ENCODE results near the gene MAF.

DNA sequence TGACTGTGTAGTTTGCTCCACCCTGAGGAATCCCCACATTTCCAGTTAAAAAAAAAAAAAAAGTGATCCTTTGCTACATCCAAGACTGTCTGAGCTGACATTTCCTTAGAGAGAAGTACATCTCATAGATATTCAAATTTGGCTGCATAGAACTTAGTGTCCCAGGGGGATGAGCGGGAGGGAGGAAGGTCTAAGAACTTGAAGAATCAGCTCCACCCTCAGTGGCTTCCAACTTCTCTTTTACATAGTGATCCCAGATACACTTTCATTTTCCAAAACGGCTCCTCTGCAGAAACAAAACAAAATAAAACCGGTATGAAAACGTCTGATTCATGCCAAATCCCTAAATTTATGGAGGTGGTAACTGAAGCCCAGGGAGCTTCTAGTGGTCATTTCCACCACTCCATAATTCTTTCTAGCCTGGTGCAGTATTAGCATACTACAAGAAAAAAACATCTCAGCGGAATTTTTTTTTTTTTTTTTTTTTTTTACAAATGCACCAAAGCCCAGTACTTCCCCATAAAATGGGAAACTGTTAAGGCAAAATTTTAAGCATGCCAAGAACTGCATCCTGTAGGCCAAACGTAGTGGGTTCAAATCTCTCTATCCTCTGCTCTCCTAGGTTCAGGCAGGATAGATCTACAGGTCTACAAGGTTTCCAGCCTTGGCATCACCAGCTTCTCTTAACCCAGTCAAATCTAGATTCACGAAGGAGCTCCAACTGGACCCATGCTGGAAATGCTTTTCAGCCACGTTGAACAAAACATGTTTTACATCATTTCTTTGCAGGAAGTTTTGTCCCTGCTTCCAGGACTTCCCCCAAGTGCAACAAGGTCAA is 29.3 kb downstream of the MAF start:
- TF ChIP-seq RREB1 (CRISPR knock-in tag; IDR thresholded peaks at IDR 0.05) = no peak
- no peak for TF ChIP-seq TAF15 (IDR thresholded peaks at IDR 0.05; ENCODE audit: low read depth, low read length)
- no peak for TF ChIP-seq NBN (IDR thresholded peaks at IDR 0.05; ENCODE audit: low read depth)
- TF ChIP-seq ZNF695 (CRISPR knock-in tag; IDR thresholded peaks at IDR 0.05) = no peak
- no peak for TF ChIP-seq EZH2 (IDR thresholded peaks at IDR 0.05; ENCODE audit: borderline replicate concordance, low read depth, low read length)
- TF ChIP-seq CTCF (IDR thresholded peaks at IDR 0.05 in 2 of 3, conservative IDR thresholded peaks at IDR 0.05 in 1 of 3; ENCODE audit: insufficient read depth in 2 of 3, low read depth in 1 of 3, low read length in 3 of 3) = no peak
- TF ChIP-seq IFI16 (CRISPR knock-in tag; IDR thresholded peaks at IDR 0.05) = no peak
- TF ChIP-seq MAFK (IDR thresholded peaks at IDR 0.05; ENCODE audit: low read length) = no peak
- TF ChIP-seq MTA3 (IDR thresholded peaks at IDR 0.05; ENCODE audit: borderline replicate concordance) = no peak
- TF ChIP-seq, protein P1, sequence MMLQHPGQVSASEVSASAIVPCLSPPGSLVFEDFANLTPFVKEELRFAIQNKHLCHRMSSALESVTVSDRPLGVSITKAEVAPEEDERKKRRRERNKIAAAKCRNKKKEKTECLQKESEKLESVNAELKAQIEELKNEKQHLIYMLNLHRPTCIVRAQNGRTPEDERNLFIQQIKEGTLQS (IDR thresholded peaks at IDR 0.05) = no peak
- TF ChIP-seq, protein P1 (CRISPR knock-in tag; conservative IDR thresholded peaks at IDR 0.05) = no peak
- no peak for TF ChIP-seq TCF7L2 (IDR thresholded peaks at IDR 0.05; ENCODE audit: low read depth, low read length)
